Osteocyte (in vitro differentiated cells): Measurements from ENCODE around the gene PDZD2. TPM values are rescaled to one million over a fixed set of nuclear protein-coding genes. Genes with fewer than 3 reads are reported as not detected.

Source experiments
- DNase-seq: peaks from one replicate; pipeline ENCODE4 v3.0.0; 2021; ENCODE audit warnings: mixed read lengths; ENCODE audit not compliant: unreplicated experiment; ENCODE audit errors: extremely low spot score
- H3K27ac Mint-ChIP-seq: one replicate; pipeline ENCODE4 v1.8.0; 2021; ENCODE audit warnings: mild to moderate bottlenecking, mixed read lengths; ENCODE audit not compliant: unreplicated experiment
- H3K27me3 Mint-ChIP-seq: one replicate; pipeline ENCODE4 v1.8.0; 2021; ENCODE audit warnings: mixed read lengths; ENCODE audit not compliant: unreplicated experiment
- H3K36me3 Mint-ChIP-seq: one replicate; pipeline ENCODE4 v1.8.0; 2021; ENCODE audit warnings: mixed read lengths; ENCODE audit not compliant: unreplicated experiment
- H3K4me1 Mint-ChIP-seq: one replicate; pipeline ENCODE4 v1.8.0; 2021; ENCODE audit warnings: mixed read lengths; ENCODE audit not compliant: unreplicated experiment
- H3K4me3 Mint-ChIP-seq: one replicate; pipeline ENCODE4 v1.8.0; 2021; ENCODE audit warnings: mild to moderate bottlenecking, moderate library complexity, mixed read lengths; ENCODE audit not compliant: unreplicated experiment
- H3K9me3 Mint-ChIP-seq: one replicate; pipeline ENCODE4 v1.8.0; 2021; ENCODE audit warnings: mixed read lengths; ENCODE audit not compliant: unreplicated experiment
- total RNA-seq: library from RNA; stranded (reverse); gene quantifications from 2 replicates; pipeline ENCODE4 v1.2.1, GENCODE V29; 2021
- TF ChIP-seq, protein P1 (sequence below): fragments of 200-600 bp; sonication (generic); IDR thresholded peaks from 2 replicates; pipeline ENCODE4 v1.5.0; 2021; ENCODE audit warnings: antibody characterized with exemption, mild to moderate bottlenecking, moderate library complexity

The PDZD2 gene
- total RNA-seq, 1 donor from 2014 or later = 2.3 TPM

DNA sequence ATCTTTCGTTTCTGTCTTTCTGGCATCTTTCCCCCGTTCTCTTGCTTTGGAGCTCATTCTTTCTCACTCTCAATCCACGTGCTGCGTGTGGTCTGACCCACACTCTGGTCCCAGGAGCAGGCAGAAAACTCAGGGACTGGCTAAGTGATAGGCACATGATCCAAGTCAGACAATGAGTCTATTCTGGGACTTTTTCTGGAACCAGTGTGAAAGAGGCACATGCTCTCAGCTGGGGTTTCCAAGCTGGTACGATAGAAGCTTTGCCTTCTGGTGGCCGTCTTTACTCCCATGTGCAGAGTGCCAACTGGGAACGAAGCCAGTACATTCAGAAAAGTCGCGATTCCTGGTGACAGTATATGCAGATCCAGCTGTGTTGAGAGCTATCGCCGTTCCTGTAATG lies 94.4 kb downstream of the PDZD2 start:
- Mint-ChIP-seq H3K4me1 (no peaks in the 10 kb centered on the region), H3K27ac (no peak overlapping the region), H3K4me3 (no peak overlapping the region), H3K27me3 (peaks cover 9% of the 10 kb centered on the region), H3K9me3 (no peaks in the 10 kb centered on the region), H3K36me3 (no peaks in the 10 kb centered on the region)
- DNase-seq = no peak
- TF ChIP-seq, protein P1, sequence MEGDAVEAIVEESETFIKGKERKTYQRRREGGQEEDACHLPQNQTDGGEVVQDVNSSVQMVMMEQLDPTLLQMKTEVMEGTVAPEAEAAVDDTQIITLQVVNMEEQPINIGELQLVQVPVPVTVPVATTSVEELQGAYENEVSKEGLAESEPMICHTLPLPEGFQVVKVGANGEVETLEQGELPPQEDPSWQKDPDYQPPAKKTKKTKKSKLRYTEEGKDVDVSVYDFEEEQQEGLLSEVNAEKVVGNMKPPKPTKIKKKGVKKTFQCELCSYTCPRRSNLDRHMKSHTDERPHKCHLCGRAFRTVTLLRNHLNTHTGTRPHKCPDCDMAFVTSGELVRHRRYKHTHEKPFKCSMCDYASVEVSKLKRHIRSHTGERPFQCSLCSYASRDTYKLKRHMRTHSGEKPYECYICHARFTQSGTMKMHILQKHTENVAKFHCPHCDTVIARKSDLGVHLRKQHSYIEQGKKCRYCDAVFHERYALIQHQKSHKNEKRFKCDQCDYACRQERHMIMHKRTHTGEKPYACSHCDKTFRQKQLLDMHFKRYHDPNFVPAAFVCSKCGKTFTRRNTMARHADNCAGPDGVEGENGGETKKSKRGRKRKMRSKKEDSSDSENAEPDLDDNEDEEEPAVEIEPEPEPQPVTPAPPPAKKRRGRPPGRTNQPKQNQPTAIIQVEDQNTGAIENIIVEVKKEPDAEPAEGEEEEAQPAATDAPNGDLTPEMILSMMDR = no peak

DNA sequence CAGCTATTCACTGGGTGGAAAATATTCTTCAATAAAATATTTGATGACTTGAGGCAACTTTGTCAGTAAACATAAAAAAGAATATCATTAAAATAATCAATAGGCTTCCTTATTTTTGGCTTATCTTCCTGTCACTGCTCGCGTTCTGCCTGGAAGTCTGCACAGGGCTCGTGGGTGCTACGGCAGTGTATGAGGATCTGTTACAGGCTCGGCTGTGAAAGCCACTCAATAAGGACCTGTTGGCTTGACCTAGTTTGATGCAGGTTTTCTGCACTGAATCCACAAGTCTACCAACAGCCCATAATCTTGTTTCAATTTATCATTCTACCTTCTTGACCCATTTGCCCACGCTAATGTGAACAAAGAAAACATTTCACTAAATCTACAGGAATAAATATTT lies 97.2 kb downstream of the PDZD2 start:
- no peak overlapping the region for H3K27ac Mint-ChIP-seq
- H3K36me3 Mint-ChIP-seq = no peaks in the 10 kb centered on the region
- H3K4me1 Mint-ChIP-seq = no peaks in the 10 kb centered on the region
- TF ChIP-seq, protein P1 = no peak
- peaks cover 11% of the 10 kb centered on the region for H3K27me3 Mint-ChIP-seq
- peaks cover 5% of the 10 kb centered on the region for H3K9me3 Mint-ChIP-seq
- DNase-seq = no peak
- no peak overlapping the region for H3K4me3 Mint-ChIP-seq

DNA sequence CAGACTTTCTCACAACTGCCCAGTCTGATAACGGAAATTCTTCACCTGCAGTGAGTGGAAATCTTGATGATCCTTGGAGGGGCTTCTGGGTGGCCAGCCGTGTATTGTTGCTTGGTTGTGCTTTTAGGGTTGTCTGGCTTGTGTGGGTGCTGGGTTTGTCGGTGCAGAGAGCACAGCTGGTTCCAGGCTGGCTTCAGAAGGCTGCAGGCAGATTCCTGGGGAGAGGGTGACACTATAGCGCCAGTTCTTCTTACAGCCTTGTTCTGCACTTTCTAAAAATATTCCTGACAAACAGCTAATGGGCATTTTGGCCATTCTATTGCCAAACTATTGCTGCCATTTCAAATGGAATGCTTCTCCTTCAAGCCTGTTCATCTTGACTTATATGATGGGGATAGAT lies 99.3 kb downstream of the PDZD2 start:
- Mint-ChIP-seq H3K4me3 (no peak overlapping the region), H3K4me1 (no peaks in the 10 kb centered on the region), H3K36me3 (no peaks in the 10 kb centered on the region), H3K9me3 (peaks cover 5% of the 10 kb centered on the region), H3K27me3 (peaks cover 11% of the 10 kb centered on the region), H3K27ac (no peak overlapping the region)
- TF ChIP-seq, protein P1 = no peak
- DNase-seq = no peak

DNA sequence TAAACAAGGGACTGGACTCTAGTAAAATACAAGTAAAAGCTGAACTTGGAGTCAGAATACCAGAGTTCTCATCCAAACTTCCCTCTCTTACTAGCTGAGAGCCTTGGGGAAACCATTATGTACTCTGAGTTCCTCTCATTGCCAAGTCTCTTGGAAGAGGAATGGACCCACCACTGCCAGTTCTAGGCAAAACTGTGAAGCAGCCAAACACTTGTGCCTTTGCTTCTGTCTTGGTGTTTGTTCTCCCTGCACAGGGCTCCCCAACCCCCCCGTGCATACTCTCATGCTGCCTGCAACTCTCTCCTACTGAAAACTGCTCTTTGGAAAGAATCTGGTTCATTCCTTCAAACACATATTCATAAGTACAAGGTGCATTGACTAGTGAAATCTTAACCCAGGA lies 102.6 kb downstream of the PDZD2 start:
- DNase-seq = no peak
- Mint-ChIP-seq H3K4me3 (no peak overlapping the region), H3K4me1 (no peaks in the 10 kb centered on the region), H3K27ac (no peak overlapping the region), H3K36me3 (no peaks in the 10 kb centered on the region), H3K27me3 (peaks cover 17% of the 10 kb centered on the region), H3K9me3 (peaks cover 5% of the 10 kb centered on the region)
- TF ChIP-seq, protein P1 = no peak

DNA sequence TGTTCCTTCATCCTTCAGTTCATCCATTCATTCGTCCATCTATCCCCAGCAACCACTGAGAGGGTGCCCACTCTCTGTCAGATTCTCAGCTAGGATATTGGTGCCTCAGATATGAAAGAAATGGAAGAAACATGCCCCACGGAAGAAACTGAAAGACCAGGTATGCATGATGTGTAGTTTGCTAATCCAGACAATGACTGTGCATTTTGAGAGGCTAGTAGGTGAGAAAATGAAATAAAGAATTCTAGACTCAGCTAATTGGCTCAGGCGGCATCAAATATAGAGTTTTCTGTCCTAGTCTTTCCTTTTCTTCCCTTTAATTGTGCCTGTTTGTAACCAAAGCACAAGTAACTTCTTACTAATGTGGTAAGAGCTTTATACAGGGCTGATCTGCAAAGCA lies 104.7 kb downstream of the PDZD2 start:
- TF ChIP-seq, protein P1 = no peak
- Mint-ChIP-seq H3K9me3 (peaks cover 5% of the 10 kb centered on the region), H3K36me3 (no peaks in the 10 kb centered on the region), H3K27me3 (peaks cover 15% of the 10 kb centered on the region), H3K4me3 (no peak overlapping the region), H3K27ac (no peak overlapping the region), H3K4me1 (no peaks in the 10 kb centered on the region)
- DNase-seq = no peak
